GM10266 (cell line): ENCODE results near the gene WNT8B.

Source experiments
- DNase-seq: peaks from one replicate; pipeline ENCODE4 v3.0.0; 2012; ENCODE audit errors: extremely low spot score
- TF ChIP-seq, protein P1 (sequence below): IDR thresholded peaks from 2 replicates; pipeline ENCODE4 v1.5.1; 2012; ENCODE audit warnings: mild to moderate bottlenecking, low read depth; ENCODE audit not compliant: control insufficient read depth, insufficient read depth; ENCODE audit errors: missing control alignments

WNT8B gene

DNA sequence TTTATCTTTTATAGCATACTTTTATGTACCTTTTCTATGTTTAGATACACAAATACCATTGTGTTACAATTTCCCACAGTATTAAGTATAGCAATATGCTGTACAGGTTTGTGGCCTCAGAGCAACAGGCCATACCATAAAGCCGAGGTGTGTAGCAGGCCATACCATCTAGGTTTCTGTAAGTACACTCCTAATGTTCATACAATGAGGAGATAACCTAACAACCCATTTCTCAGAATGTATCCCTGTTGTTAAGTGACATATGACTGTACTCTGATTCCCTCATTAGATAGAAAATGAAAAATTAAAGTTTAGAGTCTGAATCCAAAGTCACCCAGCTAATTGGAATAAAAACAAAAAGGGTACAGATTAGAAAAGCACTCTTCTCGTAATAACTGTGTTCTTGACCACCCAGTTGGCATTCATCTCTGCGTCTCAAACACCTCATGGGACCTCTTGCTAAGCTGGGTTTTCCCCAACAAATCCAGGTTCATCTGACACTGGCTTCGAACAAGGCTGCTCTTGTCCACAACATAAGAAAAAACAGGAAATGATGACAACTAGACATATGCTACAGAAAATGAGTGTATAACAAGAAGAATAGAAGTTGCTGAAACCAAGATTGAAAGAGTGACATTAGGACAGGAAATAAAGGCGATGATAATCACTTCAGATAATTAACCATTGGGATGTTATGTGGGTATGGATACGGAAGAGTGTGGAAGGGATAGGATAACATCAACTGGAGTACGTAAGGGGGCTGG lies 65.5 kb downstream of the WNT8B start:
- DNase-seq, result no peak
- TF ChIP-seq, protein P1, sequence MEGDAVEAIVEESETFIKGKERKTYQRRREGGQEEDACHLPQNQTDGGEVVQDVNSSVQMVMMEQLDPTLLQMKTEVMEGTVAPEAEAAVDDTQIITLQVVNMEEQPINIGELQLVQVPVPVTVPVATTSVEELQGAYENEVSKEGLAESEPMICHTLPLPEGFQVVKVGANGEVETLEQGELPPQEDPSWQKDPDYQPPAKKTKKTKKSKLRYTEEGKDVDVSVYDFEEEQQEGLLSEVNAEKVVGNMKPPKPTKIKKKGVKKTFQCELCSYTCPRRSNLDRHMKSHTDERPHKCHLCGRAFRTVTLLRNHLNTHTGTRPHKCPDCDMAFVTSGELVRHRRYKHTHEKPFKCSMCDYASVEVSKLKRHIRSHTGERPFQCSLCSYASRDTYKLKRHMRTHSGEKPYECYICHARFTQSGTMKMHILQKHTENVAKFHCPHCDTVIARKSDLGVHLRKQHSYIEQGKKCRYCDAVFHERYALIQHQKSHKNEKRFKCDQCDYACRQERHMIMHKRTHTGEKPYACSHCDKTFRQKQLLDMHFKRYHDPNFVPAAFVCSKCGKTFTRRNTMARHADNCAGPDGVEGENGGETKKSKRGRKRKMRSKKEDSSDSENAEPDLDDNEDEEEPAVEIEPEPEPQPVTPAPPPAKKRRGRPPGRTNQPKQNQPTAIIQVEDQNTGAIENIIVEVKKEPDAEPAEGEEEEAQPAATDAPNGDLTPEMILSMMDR, result no peak

DNA sequence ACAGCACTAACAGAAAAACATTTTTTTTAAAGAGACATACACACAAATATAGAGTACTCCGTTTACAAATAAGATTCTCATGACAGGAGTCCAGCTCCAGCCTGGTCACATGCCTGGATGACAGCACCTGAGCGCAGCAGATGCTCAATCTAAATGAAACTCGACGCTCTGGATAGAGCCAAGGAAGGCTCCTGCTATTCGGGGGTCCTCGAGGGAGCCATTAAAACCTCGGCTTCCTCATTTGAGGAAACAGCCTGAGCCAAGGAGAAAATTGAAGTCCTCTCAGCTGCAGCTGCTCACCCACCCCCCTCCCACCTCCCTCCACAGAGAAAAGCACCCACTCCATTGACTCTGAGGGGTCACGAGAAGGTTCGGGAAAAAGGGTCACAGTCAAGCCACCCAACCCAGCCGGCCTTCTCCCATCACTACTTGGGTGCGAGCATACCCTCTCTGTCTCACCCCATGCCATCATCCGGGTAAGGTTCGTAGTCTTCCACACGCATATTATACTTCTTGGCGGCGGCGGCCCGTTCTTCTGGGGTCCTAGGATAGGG lies 66.2 kb downstream of the WNT8B start:
- DNase-seq, result no peak
- TF ChIP-seq, protein P1, result no peak

DNA sequence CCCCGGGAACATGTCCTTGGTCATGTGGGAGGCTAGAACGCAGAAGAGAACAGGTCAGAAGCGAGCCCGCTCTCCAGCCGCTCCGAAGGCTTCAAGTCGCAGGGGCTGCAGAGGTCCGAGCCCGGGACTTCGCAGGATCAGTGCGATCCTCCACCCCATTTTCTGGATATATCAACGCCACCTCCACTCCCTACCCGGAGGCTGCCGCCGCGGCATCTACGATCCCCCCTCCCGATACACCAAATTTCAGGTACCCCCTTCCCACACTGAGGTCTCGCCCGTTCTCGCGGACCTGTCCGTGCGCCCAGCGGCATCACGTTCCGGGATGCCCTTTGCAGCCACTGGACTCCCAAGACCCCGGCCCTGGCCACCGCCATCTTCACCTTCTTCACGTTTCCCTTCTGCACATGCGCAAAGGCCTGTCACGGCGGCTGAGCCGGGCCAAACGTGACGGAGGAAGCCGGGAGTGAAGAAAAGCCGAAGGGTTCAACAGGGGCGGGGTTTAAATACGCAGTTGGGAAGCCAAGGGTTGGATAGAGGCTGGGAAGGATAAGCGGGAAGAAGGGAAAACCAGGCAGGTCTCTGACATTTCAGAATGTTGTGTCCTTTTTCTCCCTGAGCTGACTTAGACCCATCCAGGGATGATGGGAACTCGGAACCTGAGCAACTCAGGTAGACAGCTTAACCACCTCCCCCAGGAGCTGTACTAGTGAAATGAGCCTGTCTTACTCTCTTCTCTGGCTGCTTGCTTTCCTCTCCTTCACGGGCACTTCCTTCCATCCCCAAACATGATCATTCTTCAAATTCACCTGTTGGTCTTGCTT lies 66.9 kb downstream of the WNT8B start, which contains the start of gene NDUFB8:
Gene NDUFB8 (minus strand): TSS at position 397 of the 824 bp plus-strand sequence. CDS start 20 bp downstream, at position 377.
- TF ChIP-seq, protein P1, result no peak
- peak; percentile 83 for DNase-seq

DNA sequence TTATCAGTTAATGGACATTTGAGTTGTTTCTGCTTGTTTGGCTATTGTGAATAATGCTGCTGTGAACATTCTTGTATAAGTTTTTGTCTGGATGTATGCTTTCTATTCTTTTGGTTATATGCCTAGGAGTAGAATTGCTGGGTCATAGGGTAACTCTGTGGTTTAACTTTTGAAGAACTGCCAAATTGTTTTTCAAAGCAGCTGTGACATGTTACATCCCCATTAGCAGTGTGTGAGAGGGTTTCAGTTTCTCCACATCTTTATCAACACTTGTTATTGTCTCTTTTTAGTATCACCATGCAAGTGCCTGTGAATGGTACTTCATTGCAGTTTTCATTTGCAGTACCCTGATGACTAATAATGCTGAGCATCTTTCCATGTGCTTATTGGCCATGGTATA lies 69.0 kb downstream of the WNT8B start:
- TF ChIP-seq, protein P1, result no peak
- no peak for DNase-seq
